ENCODE measurements around the gene SLC6A6. TPM values are rescaled to one million over a fixed set of nuclear protein-coding genes. Genes with fewer than 3 reads are reported as not detected.

The SLC6A6 gene
- polyA plus RNA-seq, 1 donor (not counting 4 experiments of a cell fraction or from before 2014, with no cell fraction given), result 8.3 TPM

GRCh38 chr3:14507305-14507741 lies 104.9 kb downstream of the SLC6A6 start:
- H3K27me3 ChIP-seq (ENCODE audit: control insufficient read depth, extremely low read depth, insufficient read depth, low read length), result peaks cover 10% of the 10 kb centered on the region
- TF ChIP-seq EZH2 (IDR thresholded peaks at IDR 0.05; ENCODE audit: low read length) (no peak), CTCF (optimal IDR thresholded peaks at IDR 0.05 in 1 of 3, IDR thresholded peaks at IDR 0.05 in 1 of 3, conservative IDR thresholded peaks at IDR 0.05 in 1 of 3; ENCODE audit: extremely low read depth in 1 of 3, insufficient read depth in 2 of 3, low read length in 3 of 3) (no peak)
- no peaks in the 10 kb centered on the region for H3K79me2 ChIP-seq (ENCODE audit: control insufficient read depth, insufficient read depth, low read length)
- no peaks in the 10 kb centered on the region for H3K36me3 ChIP-seq (ENCODE audit: control insufficient read depth in 2 of 2, extremely low read depth in 1 of 2, insufficient read depth in 2 of 2, low read length in 2 of 2)
- FAIRE-seq (no peak), DNase-seq (ENCODE audit: low read depth, low spot score) (no peak)
- dilution Hi-C loops (cut with MboI; ENCODE audit: extremely low pct_ligation_motif_present, low sequenced_read_pairs), result no loop called here
- no peak overlapping the region for H3K4me3 ChIP-seq (ENCODE audit: control insufficient read depth in 2 of 3, extremely low read depth in 1 of 3, insufficient read depth in 2 of 3, low read depth in 1 of 3, low read length in 3 of 3)
- no peak overlapping the region for H2AFZ ChIP-seq (ENCODE audit: control insufficient read depth, low read length)
- H3K27ac ChIP-seq (ENCODE audit: control insufficient read depth, insufficient read depth, low read length), result no peak overlapping the region
- no peaks in the 10 kb centered on the region for H3K9me3 ChIP-seq (ENCODE audit: control insufficient read depth, low read depth, low read length)
- no peaks in the 10 kb centered on the region for H3K4me1 ChIP-seq (ENCODE audit: control insufficient read depth, extremely low read depth, insufficient read depth, low read length)
- H3K9me1 ChIP-seq (ENCODE audit: control insufficient read depth, extremely low read depth, insufficient read depth, low read length), result no peaks in the 10 kb centered on the region
- H3K9ac ChIP-seq (ENCODE audit: control insufficient read depth, extremely low read depth, insufficient read depth, low read length), result no peak overlapping the region
- no peak overlapping the region for H3K4me2 ChIP-seq (ENCODE audit: control insufficient read depth, extremely low read depth, insufficient read depth, low read depth, low read length)
- no peaks in the 10 kb centered on the region for H4K20me1 ChIP-seq (ENCODE audit: control insufficient read depth, extremely low read depth, insufficient read depth, low read length)

- Histone ChIP-seq H3K4me1 (ENCODE audit: control insufficient read depth, extremely low read depth, insufficient read depth, low read length) (no peaks in the 10 kb centered on the region), H3K27me3 (ENCODE audit: control insufficient read depth, extremely low read depth, insufficient read depth, low read length) (peaks cover 10% of the 10 kb centered on the region), H3K9ac (ENCODE audit: control insufficient read depth, extremely low read depth, insufficient read depth, low read length) (no peak overlapping the region), H3K4me2 (ENCODE audit: control insufficient read depth, extremely low read depth, insufficient read depth, low read depth, low read length) (no peak overlapping the region), H3K9me1 (ENCODE audit: control insufficient read depth, extremely low read depth, insufficient read depth, low read length) (no peaks in the 10 kb centered on the region), H2AFZ (ENCODE audit: control insufficient read depth, low read length) (no peak overlapping the region), H3K36me3 (ENCODE audit: control insufficient read depth in 2 of 2, extremely low read depth in 1 of 2, insufficient read depth in 2 of 2, low read length in 2 of 2) (no peaks in the 10 kb centered on the region), H3K4me3 (ENCODE audit: control insufficient read depth in 2 of 3, extremely low read depth in 1 of 3, insufficient read depth in 2 of 3, low read depth in 1 of 3, low read length in 3 of 3) (no peak overlapping the region), H3K27ac (ENCODE audit: control insufficient read depth, insufficient read depth, low read length) (no peak overlapping the region), H3K79me2 (ENCODE audit: control insufficient read depth, insufficient read depth, low read length) (no peaks in the 10 kb centered on the region), H4K20me1 (ENCODE audit: control insufficient read depth, extremely low read depth, insufficient read depth, low read length) (no peaks in the 10 kb centered on the region), H3K9me3 (ENCODE audit: control insufficient read depth, low read depth, low read length) (no peaks in the 10 kb centered on the region)
- FAIRE-seq (no peak), DNase-seq (ENCODE audit: low read depth, low spot score) (no peak)
- TF ChIP-seq EZH2 (IDR thresholded peaks at IDR 0.05; ENCODE audit: low read length) (no peak), CTCF (optimal IDR thresholded peaks at IDR 0.05 in 1 of 3, IDR thresholded peaks at IDR 0.05 in 1 of 3, conservative IDR thresholded peaks at IDR 0.05 in 1 of 3; ENCODE audit: extremely low read depth in 1 of 3, insufficient read depth in 2 of 3, low read length in 3 of 3) (no peak)
- dilution Hi-C loops (cut with MboI; ENCODE audit: extremely low pct_ligation_motif_present, low sequenced_read_pairs), result no loop called here
Observed at GRCh38 chr3:14507757-14508504, 105.5 kb downstream of the SLC6A6 start.
